HepG2 (cell line): ENCODE data around the gene KIF1C. TPM values are rescaled to one million over a fixed set of nuclear protein-coding genes. Genes with fewer than 3 reads are reported as not detected.

ENCODE experiments used
- ARNT ChIP-seq: fragments of 450-650 bp; IDR thresholded peaks from 2 replicates; pipeline ENCODE4 v1.6.1; 2017
- CERS6 ChIP-seq: sonication (generic); formaldehyde crosslinking; IDR thresholded peaks from 2 replicates; pipeline ENCODE4 v1.5.0; 2020; ENCODE audit warnings: missing genetic modification reagents
- EED ChIP-seq: sonication (generic); formaldehyde crosslinking; IDR thresholded peaks from 2 replicates; pipeline ENCODE4 v1.5.0; 2020; ENCODE audit warnings: mild to moderate bottlenecking, missing genetic modification reagents
- GATAD1 ChIP-seq: IDR thresholded peaks from 2 replicates; pipeline ENCODE4 v1.6.1; 2016; ENCODE audit warnings: missing genetic modification reagents, missing compliant biosample characterization
- IKZF4 ChIP-seq: sonication (generic); formaldehyde crosslinking; IDR thresholded peaks from 2 replicates; pipeline ENCODE4 v1.5.1; 2020; ENCODE audit warnings: borderline replicate concordance, mild to moderate bottlenecking, low read depth, missing genetic modification reagents; ENCODE audit errors: not compliant biosample characterization
- JUN ChIP-seq: sonication (generic); formaldehyde crosslinking; IDR thresholded peaks from 2 replicates; pipeline ENCODE4 v1.4.0; 2020; ENCODE audit warnings: mild to moderate bottlenecking, missing genetic modification reagents
- MYNN ChIP-seq: sonication (generic); formaldehyde crosslinking; IDR thresholded peaks from 2 replicates; pipeline ENCODE4 v1.4.0; 2020; ENCODE audit warnings: mild to moderate bottlenecking, low read depth, missing genetic modification reagents
- NFATC3 ChIP-seq: sonication (generic); formaldehyde crosslinking; IDR thresholded peaks from 2 replicates; pipeline ENCODE4 v1.5.1; 2020; ENCODE audit warnings: mild to moderate bottlenecking, missing genetic modification reagents
- NPAS2 ChIP-seq: sonication (generic); formaldehyde crosslinking; IDR thresholded peaks from 2 replicates; pipeline ENCODE4 v1.8.0; 2022; ENCODE audit warnings: mild to moderate bottlenecking, missing genetic modification reagents, borderline replicate concordance
- POLR2A ChIP-seq, 2 experiments: IDR thresholded peaks; 2 replicates each; pipeline ENCODE4 v1.6.1; 2011; ENCODE audit warnings: low read depth in 2 of 2, low read length in 2 of 2, mild to moderate bottlenecking in 1 of 2, moderate library complexity in 1 of 2; ENCODE audit not compliant: insufficient read depth in 1 of 2
- SETDB1 ChIP-seq: sonication (generic); formaldehyde crosslinking; IDR thresholded peaks from 2 replicates; pipeline ENCODE4 v1.5.1; 2020; ENCODE audit warnings: missing genetic modification reagents, mild to moderate bottlenecking, borderline replicate concordance
- STAG1 ChIP-seq: sonication (generic); formaldehyde crosslinking; IDR thresholded peaks from 2 replicates; pipeline ENCODE4 v1.4.0; 2020; ENCODE audit warnings: missing genetic modification reagents
- TEAD3 ChIP-seq: optimal IDR thresholded peaks from 2 replicates; pipeline ENCODE3; 2016; ENCODE audit warnings: borderline replicate concordance
- ZFY ChIP-seq: sonication (generic); formaldehyde crosslinking; IDR thresholded peaks from 2 replicates; pipeline ENCODE4 v1.4.0; 2020; ENCODE audit warnings: missing genetic modification reagents
- ZNF274 ChIP-seq: sonication (generic); formaldehyde crosslinking; IDR thresholded peaks from 2 replicates; pipeline ENCODE4 v1.5.1; 2020; ENCODE audit warnings: mild to moderate bottlenecking, missing genetic modification reagents
- ZNF292 ChIP-seq: sonication (generic); formaldehyde crosslinking; IDR thresholded peaks from 2 replicates; pipeline ENCODE4 v1.8.1; 2022; ENCODE audit warnings: mild to moderate bottlenecking, low read depth, missing genetic modification reagents, borderline replicate concordance
- ZNF496 ChIP-seq: sonication (generic); formaldehyde crosslinking; IDR thresholded peaks from 2 replicates; pipeline ENCODE4 v1.8.1; 2023; ENCODE audit warnings: mild to moderate bottlenecking, moderate library complexity, missing genetic modification reagents; ENCODE audit not compliant: insufficient replicate concordance
- ZNF546 ChIP-seq: sonication (generic); formaldehyde crosslinking; conservative IDR thresholded peaks from 2 replicates; pipeline ENCODE4 v1.8.1; 2023; ENCODE audit warnings: mild to moderate bottlenecking, missing genetic modification reagents
- polyA plus RNA-seq, 8 experiments: library from polyadenylated mRNA; depleted of rRNA in 3 of 8; stranded (reverse) in 7 of 8; unstranded in 1 of 8; fragments of >200 nt; fragmentation: Illumina TruSeq in 4 of 8; extraction: Trizol in 4 of 8; gene quantifications; 2 replicates each; pipeline versions ENCODE4 v1.2.1 to v1.2.3, GENCODE V29; 2011 to 2016; ENCODE audit warnings: low read depth in 4 of 8, missing spikeins in 1 of 8, mixed read lengths in 1 of 8; ENCODE audit not compliant: insufficient read depth in 1 of 8
- total RNA-seq, 5 experiments: library from RNA; depleted of rRNA; stranded (reverse); fragments of >200 nt; fragmentation: Illumina TruSeq; extraction: Trizol; gene quantifications; 2 replicates each; pipeline ENCODE4 v1.2.3, GENCODE V29; 2016; ENCODE audit warnings: low read depth in 1 of 5
- TF ChIP-seq, protein P1 (sequence below): sonication (generic); formaldehyde crosslinking; IDR thresholded peaks from 2 replicates; pipeline ENCODE4 v1.4.0; 2020; ENCODE audit warnings: missing genetic modification reagents
- TF ChIP-seq, protein P2 (sequence below): sonication (generic); formaldehyde crosslinking; IDR thresholded peaks from 2 replicates; pipeline ENCODE4 v1.4.0; 2020; ENCODE audit warnings: missing genetic modification reagents
- TF ChIP-seq, protein P3 (sequence below): sonication (generic); formaldehyde crosslinking; IDR thresholded peaks from 2 replicates; pipeline ENCODE4 v1.9.0; 2022; ENCODE audit warnings: missing genetic modification reagents, mild to moderate bottlenecking, borderline replicate concordance

The KIF1C gene
- total and polyA plus RNA-seq, 2 of the 13 experiments (the other 11 are each of a cell fraction or from before 2014, with no cell fraction given) = 70.0 to 104 TPM

GRCh38 chr17:4986951-4987766 is 10.6 kb upstream of the KIF1C start, which contains the start of gene CAMTA2 (continued):
- TF ChIP-seq, protein P1, sequence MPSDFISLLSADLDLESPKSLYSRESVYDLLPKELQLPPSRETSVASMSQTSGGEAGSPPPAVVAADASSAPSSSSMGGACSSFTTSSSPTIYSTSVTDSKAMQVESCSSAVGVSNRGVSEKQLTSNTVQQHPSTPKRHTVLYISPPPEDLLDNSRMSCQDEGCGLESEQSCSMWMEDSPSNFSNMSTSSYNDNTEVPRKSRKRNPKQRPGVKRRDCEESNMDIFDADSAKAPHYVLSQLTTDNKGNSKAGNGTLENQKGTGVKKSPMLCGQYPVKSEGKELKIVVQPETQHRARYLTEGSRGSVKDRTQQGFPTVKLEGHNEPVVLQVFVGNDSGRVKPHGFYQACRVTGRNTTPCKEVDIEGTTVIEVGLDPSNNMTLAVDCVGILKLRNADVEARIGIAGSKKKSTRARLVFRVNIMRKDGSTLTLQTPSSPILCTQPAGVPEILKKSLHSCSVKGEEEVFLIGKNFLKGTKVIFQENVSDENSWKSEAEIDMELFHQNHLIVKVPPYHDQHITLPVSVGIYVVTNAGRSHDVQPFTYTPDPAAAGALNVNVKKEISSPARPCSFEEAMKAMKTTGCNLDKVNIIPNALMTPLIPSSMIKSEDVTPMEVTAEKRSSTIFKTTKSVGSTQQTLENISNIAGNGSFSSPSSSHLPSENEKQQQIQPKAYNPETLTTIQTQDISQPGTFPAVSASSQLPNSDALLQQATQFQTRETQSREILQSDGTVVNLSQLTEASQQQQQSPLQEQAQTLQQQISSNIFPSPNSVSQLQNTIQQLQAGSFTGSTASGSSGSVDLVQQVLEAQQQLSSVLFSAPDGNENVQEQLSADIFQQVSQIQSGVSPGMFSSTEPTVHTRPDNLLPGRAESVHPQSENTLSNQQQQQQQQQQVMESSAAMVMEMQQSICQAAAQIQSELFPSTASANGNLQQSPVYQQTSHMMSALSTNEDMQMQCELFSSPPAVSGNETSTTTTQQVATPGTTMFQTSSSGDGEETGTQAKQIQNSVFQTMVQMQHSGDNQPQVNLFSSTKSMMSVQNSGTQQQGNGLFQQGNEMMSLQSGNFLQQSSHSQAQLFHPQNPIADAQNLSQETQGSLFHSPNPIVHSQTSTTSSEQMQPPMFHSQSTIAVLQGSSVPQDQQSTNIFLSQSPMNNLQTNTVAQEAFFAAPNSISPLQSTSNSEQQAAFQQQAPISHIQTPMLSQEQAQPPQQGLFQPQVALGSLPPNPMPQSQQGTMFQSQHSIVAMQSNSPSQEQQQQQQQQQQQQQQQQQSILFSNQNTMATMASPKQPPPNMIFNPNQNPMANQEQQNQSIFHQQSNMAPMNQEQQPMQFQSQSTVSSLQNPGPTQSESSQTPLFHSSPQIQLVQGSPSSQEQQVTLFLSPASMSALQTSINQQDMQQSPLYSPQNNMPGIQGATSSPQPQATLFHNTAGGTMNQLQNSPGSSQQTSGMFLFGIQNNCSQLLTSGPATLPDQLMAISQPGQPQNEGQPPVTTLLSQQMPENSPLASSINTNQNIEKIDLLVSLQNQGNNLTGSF = no peak
- TF ChIP-seq NFATC3 (CRISPR knock-in tag) = no peak
- TF ChIP-seq JUN (CRISPR knock-in tag) = no peak
- no peak for TF ChIP-seq MYNN (CRISPR knock-in tag)
- TF ChIP-seq, protein P2, sequence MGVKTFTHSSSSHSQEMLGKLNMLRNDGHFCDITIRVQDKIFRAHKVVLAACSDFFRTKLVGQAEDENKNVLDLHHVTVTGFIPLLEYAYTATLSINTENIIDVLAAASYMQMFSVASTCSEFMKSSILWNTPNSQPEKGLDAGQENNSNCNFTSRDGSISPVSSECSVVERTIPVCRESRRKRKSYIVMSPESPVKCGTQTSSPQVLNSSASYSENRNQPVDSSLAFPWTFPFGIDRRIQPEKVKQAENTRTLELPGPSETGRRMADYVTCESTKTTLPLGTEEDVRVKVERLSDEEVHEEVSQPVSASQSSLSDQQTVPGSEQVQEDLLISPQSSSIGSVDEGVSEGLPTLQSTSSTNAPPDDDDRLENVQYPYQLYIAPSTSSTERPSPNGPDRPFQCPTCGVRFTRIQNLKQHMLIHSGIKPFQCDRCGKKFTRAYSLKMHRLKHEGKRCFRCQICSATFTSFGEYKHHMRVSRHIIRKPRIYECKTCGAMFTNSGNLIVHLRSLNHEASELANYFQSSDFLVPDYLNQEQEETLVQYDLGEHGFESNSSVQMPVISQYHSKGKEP (CRISPR knock-in tag) = no peak
- no peak for TF ChIP-seq NPAS2
- TF ChIP-seq ARNT = no peak
- TF ChIP-seq GATAD1 (CRISPR knock-in tag) = peak; percentile 90
- TF ChIP-seq IKZF4 (CRISPR knock-in tag) = peak; percentile 17
- TF ChIP-seq TEAD3 = peak; percentile 46
- TF ChIP-seq ZNF496 (CRISPR knock-in tag) = no peak
- peak; percentile 53 for TF ChIP-seq ZNF274 (CRISPR knock-in tag)
- TF ChIP-seq ZNF546 (CRISPR knock-in tag) = no peak
- TF ChIP-seq CERS6 (CRISPR knock-in tag) = no peak
- no peak for TF ChIP-seq EED
- TF ChIP-seq, protein P3, sequence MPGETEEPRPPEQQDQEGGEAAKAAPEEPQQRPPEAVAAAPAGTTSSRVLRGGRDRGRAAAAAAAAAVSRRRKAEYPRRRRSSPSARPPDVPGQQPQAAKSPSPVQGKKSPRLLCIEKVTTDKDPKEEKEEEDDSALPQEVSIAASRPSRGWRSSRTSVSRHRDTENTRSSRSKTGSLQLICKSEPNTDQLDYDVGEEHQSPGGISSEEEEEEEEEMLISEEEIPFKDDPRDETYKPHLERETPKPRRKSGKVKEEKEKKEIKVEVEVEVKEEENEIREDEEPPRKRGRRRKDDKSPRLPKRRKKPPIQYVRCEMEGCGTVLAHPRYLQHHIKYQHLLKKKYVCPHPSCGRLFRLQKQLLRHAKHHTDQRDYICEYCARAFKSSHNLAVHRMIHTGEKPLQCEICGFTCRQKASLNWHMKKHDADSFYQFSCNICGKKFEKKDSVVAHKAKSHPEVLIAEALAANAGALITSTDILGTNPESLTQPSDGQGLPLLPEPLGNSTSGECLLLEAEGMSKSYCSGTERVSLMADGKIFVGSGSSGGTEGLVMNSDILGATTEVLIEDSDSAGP (CRISPR knock-in tag) = peak; percentile 95
- TF ChIP-seq POLR2A (IDR thresholded peaks at IDR 0.05; ENCODE audit: insufficient read depth in 1 of 2, low read depth in 2 of 2, low read length in 2 of 2) = peak in 1 of 2 experiments; percentile 12; a peak in 2 of 4 replicates
- TF ChIP-seq ZNF292 (CRISPR knock-in tag) = 0 out of 2 replicates have a peak, but pooled peaks have one; percentile 22
- TF ChIP-seq SETDB1 (CRISPR knock-in tag) = no peak
- TF ChIP-seq ZFY (CRISPR knock-in tag) = peak; percentile 71
- peak; percentile 60 for TF ChIP-seq STAG1 (CRISPR knock-in tag)
